Caco-2 (cell line): Measurements from ENCODE around the gene ABI3. TPM values are rescaled to one million over a fixed set of nuclear protein-coding genes. Genes with fewer than 3 reads are reported as not detected.
"Not testable (repeated sequence)": the region's sequence is repeated elsewhere in the genome, so short reads cannot be mapped to it uniquely, and the experiment has no call there.

Experiments used
- BruUV-seq: library from RNA; stranded (reverse); fragments of 400-500 nt; replicated peaks from 2 replicates; lab custom pipeline; 2021; lab: Mats Ljungman, UMichigan
- CTCF ChIA-PET: fragments of 300-600 bp; sonication (Branson Sonifier 250); formaldehyde crosslinking; loops from one replicate; lab custom pipeline; 2022; ENCODE audit warnings: antibody characterized with exemption; lab: Charles Lee
- POLR2A ChIA-PET: fragments of 300-600 bp; sonication (Branson Sonifier 250); formaldehyde crosslinking; loops from one replicate; lab custom pipeline; 2022; ENCODE audit warnings: antibody characterized with exemption; lab: Charles Lee
- DNase-seq, 2 experiments: peaks; one replicate each; pipeline versions ENCODE4 v3.0.0 to v3.0.0-alpha.2; 2020 to 2022
- H3K27me3 ChIP-seq: replicated peaks from 2 replicates; pipeline ENCODE4 v1.6.0; 2011; ENCODE audit warnings: low read length; ENCODE audit not compliant: control insufficient read depth, insufficient read depth
- H3K36me3 ChIP-seq: 2 replicates; pipeline ENCODE4 v1.5.1; 2011; ENCODE audit warnings: low read length; ENCODE audit not compliant: control insufficient read depth, insufficient read depth
- H3K4me1 ChIP-seq: fragments of 250-450 bp; sonication (Bioruptor Pico); 2 replicates; pipeline ENCODE4 v1.5.1; 2020; ENCODE audit warnings: mild to moderate bottlenecking
- H3K4me3 ChIP-seq: 2 replicates; pipeline ENCODE4 v1.5.1; 2011; ENCODE audit warnings: low read depth, mild to moderate bottlenecking, control low read depth, low read length
- H3K9me3 ChIP-seq: fragments of 250-450 bp; sonication (Bioruptor Pico); 2 replicates; pipeline ENCODE4 v1.5.1; 2020; ENCODE audit warnings: mild to moderate bottlenecking, moderate library complexity
- H3K27ac Mint-ChIP-seq: one replicate; pipeline ENCODE4 v1.8.0; 2022; ENCODE audit warnings: mixed read lengths; ENCODE audit not compliant: unreplicated experiment
- H3K27me3 Mint-ChIP-seq: one replicate; pipeline ENCODE4 v1.8.0; 2022; ENCODE audit warnings: mixed read lengths; ENCODE audit not compliant: insufficient read depth, unreplicated experiment
- H3K36me3 Mint-ChIP-seq: one replicate; pipeline ENCODE4 v1.8.0; 2022; ENCODE audit warnings: mild to moderate bottlenecking, mixed read lengths; ENCODE audit not compliant: insufficient read depth, unreplicated experiment
- H3K4me1 Mint-ChIP-seq: one replicate; pipeline ENCODE4 v1.8.0; 2022; ENCODE audit warnings: low read depth, mixed read lengths; ENCODE audit not compliant: unreplicated experiment
- H3K4me3 Mint-ChIP-seq: one replicate; pipeline ENCODE4 v1.8.0; 2022; ENCODE audit warnings: mild to moderate bottlenecking, moderate library complexity, mixed read lengths; ENCODE audit not compliant: unreplicated experiment
- H3K9me3 Mint-ChIP-seq: one replicate; pipeline ENCODE4 v1.8.0; 2022; ENCODE audit warnings: mixed read lengths; ENCODE audit not compliant: unreplicated experiment
- CTCF ChIP-seq, 2 experiments: fragments of 200-600 bp in 1 of 2; IDR thresholded peaks; 1 replicate in 1 of 2; 2 replicates in 1 of 2; pipeline versions ENCODE4 v1.5.1 to v1.8.0; 2011 to 2022; ENCODE audit warnings: antibody characterized with exemption in 1 of 2, control low read depth in 1 of 2, inconsistent platforms in 1 of 2, low read depth in 1 of 2, low read length in 1 of 2, mild to moderate bottlenecking in 1 of 2, moderate library complexity in 1 of 2; ENCODE audit not compliant: insufficient read depth in 1 of 2, severe bottlenecking in 1 of 2, unreplicated experiment in 1 of 2
- intact Hi-C: fragments of 100-400 bp; cut with micrococcal nuclease; formaldehyde crosslinking; loops from one replicate; pipeline ENCODE4 v1.10.0; 2022; ENCODE audit not compliant: unreplicated experiment
- total RNA-seq: library from RNA; stranded (reverse); gene quantifications from 2 replicates; pipeline ENCODE4 v1.2.3, GENCODE V29; 2022

Gene ABI3
- total RNA-seq, 1 experiment from 2014 or later, result not detected

- Mint-ChIP-seq H3K9me3 (peaks cover 36% of the 10 kb centered on the region), H3K27me3 (peaks cover 12% of the 10 kb centered on the region), H3K36me3 (no peaks in the 10 kb centered on the region), H3K27ac (no peak overlapping the region), H3K4me1 (no peaks in the 10 kb centered on the region), H3K4me3 (no peak overlapping the region)
- Histone ChIP-seq H3K27me3 (no peaks in the 10 kb centered on the region), H3K4me1 (no peaks in the 10 kb centered on the region), H3K4me3 (no peak overlapping the region), H3K36me3 (no peaks in the 10 kb centered on the region), H3K9me3 (peaks cover 33% of the 10 kb centered on the region)
- no peak for DNase-seq
- ChIA-PET POLR2A (no interaction called here), CTCF (interaction anchor here (0.5 kb wide), 1 partner anchor 1031 kb away, joined by 6 read pairs; no protein-coding TSS in a partner anchor)
- no TSS peak for BruUV-seq
- intact Hi-C loops, result no loop called here
- no peak for TF ChIP-seq CTCF (IDR thresholded peaks at IDR 0.05; ENCODE audit: insufficient read depth in 1 of 2, low read depth in 1 of 2, low read length in 1 of 2, severe bottlenecking in 1 of 2, unreplicated experiment in 1 of 2)
Observed at GRCh38 chr17:49168706-49169105, 41.8 kb upstream of the ABI3 start.

- Histone ChIP-seq H3K4me1 (no peaks in the 10 kb centered on the region), H3K4me3 (no peak overlapping the region), H3K9me3 (peaks cover 41% of the 10 kb centered on the region), H3K27me3 (no peaks in the 10 kb centered on the region), H3K36me3 (no peaks in the 10 kb centered on the region)
- POLR2A ChIA-PET, result no interaction called here
- DNase-seq, result no peak
- intact Hi-C loops, result no loop called here
- Mint-ChIP-seq H3K36me3 (no peaks in the 10 kb centered on the region), H3K4me1 (no peaks in the 10 kb centered on the region), H3K4me3 (no peak overlapping the region), H3K9me3 (peaks cover 51% of the 10 kb centered on the region), H3K27ac (no peak overlapping the region), H3K27me3 (peaks cover 10% of the 10 kb centered on the region)
- CTCF ChIA-PET, result no interaction called here
- no peak for TF ChIP-seq CTCF (IDR thresholded peaks at IDR 0.05; ENCODE audit: insufficient read depth in 1 of 2, low read depth in 1 of 2, low read length in 1 of 2, severe bottlenecking in 1 of 2, unreplicated experiment in 1 of 2)
- BruUV-seq, result no TSS peak
Observed at GRCh38 chr17:49170216-49170615, 40.3 kb upstream of the ABI3 start.

- H3K4me3 Mint-ChIP-seq, H3K4me3 ChIP-seq, H3K27me3 ChIP-seq, H3K36me3 ChIP-seq, POLR2A ChIA-PET, BruUV-seq, H3K27me3 Mint-ChIP-seq, H3K27ac Mint-ChIP-seq, CTCF ChIA-PET, H3K4me1 ChIP-seq, H3K36me3 Mint-ChIP-seq, DNase-seq, H3K4me1 Mint-ChIP-seq, intact Hi-C loops: not testable (repeated sequence)
- peaks cover 56% of the 10 kb centered on the region for H3K9me3 Mint-ChIP-seq
- peaks cover 46% of the 10 kb centered on the region for H3K9me3 ChIP-seq
Observed at GRCh38 chr17:49170711-49171110, 39.8 kb upstream of the ABI3 start.

- peaks cover 61% of the 10 kb centered on the region for H3K9me3 Mint-ChIP-seq
- H3K4me1 Mint-ChIP-seq, DNase-seq, H3K27me3 Mint-ChIP-seq, POLR2A ChIA-PET, H3K4me1 ChIP-seq, H3K27me3 ChIP-seq, H3K4me3 Mint-ChIP-seq, H3K36me3 Mint-ChIP-seq, BruUV-seq, H3K27ac Mint-ChIP-seq, intact Hi-C loops, H3K36me3 ChIP-seq, CTCF ChIA-PET, H3K4me3 ChIP-seq: not testable (repeated sequence)
- peaks cover 59% of the 10 kb centered on the region for H3K9me3 ChIP-seq
Observed at GRCh38 chr17:49175978-49176377, 34.5 kb upstream of the ABI3 start.
